GM18502 (cell line): ENCODE data around the gene TTC13.
A peak's percentile ranks its signal among the peaks of the same experiment; 100 is the strongest.

ENCODE experiments used
- ATAC-seq: cut with Tn5 transposase; IDR thresholded peaks from one replicate; pipeline ENCODE4 v1.9.1; 2021; ENCODE audit warnings: mild to moderate bottlenecking; ENCODE audit not compliant: unreplicated experiment, poor library complexity

The TTC13 gene

DNA sequence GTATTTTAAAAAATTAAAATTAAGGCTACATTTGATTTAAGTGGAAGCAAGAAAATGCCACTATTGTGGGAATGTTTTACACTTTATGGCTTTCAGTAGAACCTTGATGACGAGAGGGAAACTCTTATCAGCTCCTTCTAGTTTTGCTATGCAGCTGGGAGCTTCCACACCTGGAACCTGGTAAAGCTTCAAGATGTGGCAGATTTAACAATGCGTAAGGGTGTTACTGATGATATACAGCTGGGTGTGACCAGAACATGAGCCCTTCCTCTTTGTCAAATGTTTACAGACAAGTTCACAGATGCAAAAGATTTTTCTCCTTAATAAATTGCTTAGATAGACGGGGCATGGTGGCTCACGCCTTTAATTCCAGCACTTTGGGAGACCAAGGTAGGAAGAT lies 20.3 kb downstream of the TTC13 start:
- no peak for ATAC-seq

DNA sequence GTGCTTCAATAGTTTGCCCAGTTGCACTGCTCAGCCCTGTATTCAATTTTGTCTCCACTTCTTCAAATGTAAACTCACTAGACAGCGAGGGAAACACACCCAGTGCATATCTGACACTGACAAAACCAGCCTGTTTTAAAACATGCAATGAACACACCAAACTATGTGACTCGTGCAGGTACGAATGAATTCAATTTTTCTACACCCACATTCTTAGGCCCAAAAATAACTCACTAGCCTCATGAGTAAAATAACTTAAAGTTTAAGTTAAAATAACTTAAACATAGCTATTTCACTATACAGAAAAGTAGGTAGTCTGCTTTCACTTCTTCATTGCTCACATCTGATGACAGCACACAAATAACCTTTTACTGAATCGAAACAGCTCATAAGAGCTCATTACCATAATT lies 21.1 kb downstream of the TTC13 start:
- ATAC-seq, result peak; percentile 82

GRCh38 chr1:230950404-230950803 lies 28.3 kb downstream of the TTC13 start:
- no peak for ATAC-seq

DNA sequence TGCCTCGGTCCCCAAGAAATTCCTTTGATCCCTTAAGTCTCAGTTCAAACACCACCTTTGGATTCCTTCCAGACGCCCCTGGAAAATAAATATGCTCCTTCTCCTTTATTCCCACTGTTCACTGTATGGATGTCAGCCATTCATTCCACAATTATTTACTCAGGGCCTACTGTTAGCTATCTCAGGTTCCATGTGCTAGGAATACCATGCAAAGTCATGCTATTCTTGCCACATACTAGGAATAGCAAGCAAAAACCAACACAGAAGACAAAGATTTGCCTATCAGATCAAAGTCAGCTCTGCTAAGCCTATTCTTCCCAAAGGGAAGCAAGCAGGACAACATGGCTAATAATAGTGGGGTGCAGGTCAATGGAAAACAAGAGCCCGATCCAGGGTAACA lies 29.8 kb downstream of the TTC13 start:
- ATAC-seq, result no peak

DNA sequence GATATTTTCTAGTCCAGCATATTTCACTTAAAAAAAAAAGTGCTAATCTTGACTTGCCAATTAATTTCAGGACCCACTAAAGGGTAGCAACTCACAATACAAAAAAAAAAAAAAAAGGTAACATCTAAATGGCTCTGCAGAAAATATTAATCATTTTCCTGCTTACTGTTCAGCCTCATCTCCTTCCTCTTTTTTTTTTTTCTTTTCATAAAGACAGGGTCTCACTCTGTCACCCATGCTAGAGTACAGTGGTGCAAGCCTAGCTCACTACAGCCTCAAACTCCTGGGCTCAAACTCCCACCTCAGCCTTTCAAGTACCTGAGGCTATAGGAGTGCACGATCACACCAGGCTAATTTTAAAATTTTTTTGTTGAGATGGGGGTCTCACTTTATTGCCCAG lies 30.4 kb downstream of the TTC13 start:
- ATAC-seq, result no peak

DNA sequence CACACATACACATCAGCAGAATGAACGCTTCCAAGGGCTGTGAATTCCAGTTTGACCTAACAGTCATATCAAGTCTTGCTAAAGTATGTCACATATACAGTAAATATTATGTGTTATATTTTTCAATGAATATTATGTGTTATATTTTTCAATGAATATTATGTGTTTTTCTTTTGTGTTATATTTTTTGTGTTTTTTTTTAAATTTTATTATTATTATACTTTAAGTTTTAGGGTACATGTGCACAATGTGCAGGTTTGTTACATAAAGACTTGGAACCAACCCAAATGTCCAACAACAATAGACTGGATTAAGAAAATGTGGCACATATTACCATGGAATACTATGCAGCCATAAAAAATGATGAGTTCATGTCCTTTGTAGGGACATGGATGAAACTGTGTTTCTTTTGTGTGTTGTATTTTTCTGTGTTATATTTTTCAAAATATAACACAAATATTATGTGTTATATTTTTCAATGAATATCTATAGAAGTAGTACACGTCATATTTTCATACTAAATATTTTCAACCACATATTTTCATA lies 35.5 kb downstream of the TTC13 start:
- no peak for ATAC-seq

GRCh38 chr1:230940848-230941247 lies 37.8 kb downstream of the TTC13 start:
- no peak for ATAC-seq

- ATAC-seq, result no peak
These were observed 38.7 kb downstream of the TTC13 start for GRCh38 chr1:230939806-230940489.

DNA sequence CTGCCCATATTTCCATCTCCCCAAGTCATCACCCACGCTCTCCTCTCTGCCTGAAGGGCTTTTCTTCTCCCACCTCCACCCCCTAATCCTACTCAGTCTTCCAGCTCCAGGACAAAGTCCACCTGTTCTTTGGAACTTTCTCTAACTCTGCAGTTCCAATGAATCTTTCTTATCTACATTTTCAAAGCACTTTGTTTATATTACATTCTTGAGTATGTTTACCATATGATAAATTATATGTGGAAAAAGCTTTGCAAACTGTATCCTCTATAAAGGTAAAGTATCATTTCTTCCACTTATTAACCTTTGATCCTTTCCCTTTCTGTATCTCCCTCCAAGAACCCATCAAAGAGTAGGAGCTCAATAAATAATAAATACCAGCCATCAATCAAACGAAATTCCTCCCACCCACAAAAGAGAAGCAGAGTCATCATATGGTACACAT lies 39.7 kb downstream of the TTC13 start:
- no peak for ATAC-seq

- ATAC-seq, result no peak
These were observed 41.3 kb downstream of the TTC13 start for GRCh38 chr1:230937371-230937770.

- ATAC-seq, result no peak
These were observed 42.2 kb downstream of the TTC13 start for GRCh38 chr1:230936475-230936874.

DNA sequence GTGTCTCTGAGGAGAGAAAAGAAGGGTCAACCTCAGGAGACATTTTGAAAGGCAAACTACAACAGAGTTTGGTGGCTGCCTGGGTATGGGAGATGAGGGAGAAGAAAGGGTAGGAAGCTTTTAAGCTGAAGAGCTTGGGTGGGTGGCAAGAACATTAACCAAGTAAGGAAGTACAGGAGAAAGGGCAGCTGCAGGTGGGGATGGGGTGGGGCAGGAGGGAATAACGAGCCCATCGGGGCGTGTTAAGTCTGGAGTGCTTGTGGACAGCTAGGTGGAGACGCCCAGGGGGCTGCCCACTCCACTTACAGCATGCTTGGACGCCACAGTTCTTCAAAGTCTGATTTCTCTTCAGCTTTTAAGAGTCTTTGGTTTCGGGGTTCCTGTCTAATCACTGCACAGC lies 42.8 kb downstream of the TTC13 start:
- ATAC-seq, result no peak

DNA sequence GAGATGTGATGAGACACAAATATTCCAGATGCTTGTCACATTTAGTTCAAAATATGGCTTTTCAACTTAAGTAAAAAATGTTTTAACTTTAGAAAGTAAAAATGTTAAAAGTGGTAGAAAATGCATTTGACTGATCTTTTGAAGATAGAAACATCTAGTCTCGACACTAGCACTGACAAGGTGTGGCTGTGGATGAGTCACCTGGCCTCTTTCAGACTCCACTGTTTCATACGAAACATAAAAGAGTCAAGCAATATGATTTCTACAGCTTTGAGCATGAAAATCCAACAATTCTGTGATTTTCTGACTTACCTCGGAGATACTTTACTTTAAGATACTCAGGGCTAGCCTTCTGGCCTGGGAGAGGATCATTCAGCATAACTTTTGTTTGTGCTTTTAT lies 47.7 kb downstream of the TTC13 start:
- ATAC-seq, result no peak

- no peak for ATAC-seq
These were observed 52.5 kb downstream of the TTC13 start for GRCh38 chr1:230926182-230926581.

DNA sequence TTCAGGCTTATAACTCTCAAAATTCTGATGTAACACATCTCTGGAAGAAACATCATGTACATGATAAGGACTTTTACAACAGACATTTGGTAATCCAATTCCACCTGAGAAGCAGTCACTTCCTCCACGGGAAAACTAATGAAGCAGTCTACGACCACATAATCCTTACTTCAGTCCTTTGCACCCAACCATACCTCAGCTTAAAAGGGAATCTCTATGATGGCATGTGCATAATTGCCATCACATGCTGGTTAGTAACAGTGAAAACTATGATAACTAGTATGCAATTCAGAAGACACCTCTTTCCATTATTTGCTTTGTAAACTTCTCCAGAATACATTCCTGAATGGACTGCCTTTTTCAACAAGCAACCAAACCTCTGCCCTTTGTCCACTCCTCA lies 53.1 kb downstream of the TTC13 start:
- ATAC-seq, result no peak

DNA sequence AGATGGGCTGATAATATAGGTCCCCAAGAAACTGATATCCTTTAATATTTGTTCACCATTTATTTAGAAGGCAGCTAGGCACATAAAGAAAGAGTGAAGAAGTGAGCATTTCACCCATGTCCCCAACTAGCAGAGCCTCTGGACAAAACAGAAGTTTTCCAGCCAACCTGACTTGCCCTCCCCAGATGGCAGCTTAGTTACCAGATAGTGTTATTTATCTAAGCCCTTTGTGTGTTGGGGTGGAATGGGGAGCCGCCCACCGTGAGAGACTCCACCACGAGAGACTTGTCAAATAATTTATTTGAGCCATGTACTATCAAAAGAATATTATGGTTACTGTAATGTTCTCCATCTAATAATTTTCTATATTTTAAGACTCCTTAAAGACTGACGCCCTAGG lies 55.5 kb downstream of the TTC13 start:
- ATAC-seq, result no peak

GRCh38 chr1:230922620-230923019 lies 56.0 kb downstream of the TTC13 start:
- no peak for ATAC-seq

DNA sequence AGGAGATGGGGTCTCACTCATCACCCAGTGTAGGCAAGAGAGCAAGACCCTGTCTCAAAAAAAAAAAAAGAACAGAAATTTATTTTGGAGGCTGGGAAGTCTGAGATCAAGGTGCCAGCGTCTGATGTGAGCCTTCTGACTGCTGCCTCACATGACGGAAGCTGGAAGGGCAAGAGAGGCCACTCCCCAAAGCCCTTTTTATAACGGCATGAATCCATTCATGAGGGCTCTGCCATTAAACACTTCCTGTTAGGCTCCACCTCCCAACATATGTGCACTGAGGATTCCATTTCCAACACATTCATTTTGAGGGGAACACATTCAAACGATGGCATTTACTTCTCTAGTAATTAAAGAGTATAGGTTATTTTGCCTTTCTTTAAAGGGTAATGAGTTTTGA lies 59.5 kb downstream of the TTC13 start:
- no peak for ATAC-seq

GRCh38 chr1:230917284-230918135 lies 61.2 kb downstream of the TTC13 start:
- peak; percentile 53 for ATAC-seq

- no peak for ATAC-seq
These were observed 61.9 kb downstream of the TTC13 start for GRCh38 chr1:230916587-230917283.

GRCh38 chr1:230915078-230915477 lies 63.6 kb downstream of the TTC13 start:
- no peak for ATAC-seq
